Central memory CD8-positive, alpha-beta T cell (primary cell): ENCODE data around the gene LRRC14B.

Experiments used
- ATAC-seq: fragments of 150-1000 bp; cut with Tn5 transposase; replicated peaks from 2 replicates; pipeline ENCODE4 v1.10.0; 2022; ENCODE audit warnings: mild to moderate bottlenecking, moderate FRiP score, moderate number of reproducible peaks; ENCODE audit not compliant: poor library complexity, severe bottlenecking; ENCODE audit errors: extremely low read depth
- DNase-seq, 2 donors: peaks; one replicate each; pipeline ENCODE4 v3.0.0; 2021; ENCODE audit warnings: low spot score in 2 of 2
- H3K27ac Mint-ChIP-seq: one replicate; pipeline ENCODE4 v1.8.0; 2022; ENCODE audit warnings: low read depth, mild to moderate bottlenecking, moderate library complexity, mixed read lengths
- H3K27me3 Mint-ChIP-seq: one replicate; pipeline ENCODE4 v1.8.0; 2022; ENCODE audit warnings: mixed read lengths
- H3K36me3 Mint-ChIP-seq: one replicate; pipeline ENCODE4 v1.8.0; 2022; ENCODE audit warnings: mild to moderate bottlenecking, moderate library complexity, mixed read lengths; ENCODE audit not compliant: insufficient read depth
- H3K4me1 Mint-ChIP-seq: one replicate; pipeline ENCODE4 v1.8.0; 2022; ENCODE audit warnings: mixed read lengths
- H3K4me3 Mint-ChIP-seq: one replicate; pipeline ENCODE4 v1.8.0; 2022; ENCODE audit warnings: mild to moderate bottlenecking, moderate library complexity, mixed read lengths
- H3K9me3 Mint-ChIP-seq: one replicate; pipeline ENCODE4 v1.8.0; 2022; ENCODE audit warnings: mixed read lengths

The LRRC14B gene

GRCh38 chr5:171801-172331 lies 19.4 kb upstream of the LRRC14B start:
- no peak for ATAC-seq
- H3K27me3 Mint-ChIP-seq, result peaks cover 33% of the 10 kb centered on the region
- no peak overlapping the region for H3K27ac Mint-ChIP-seq
- H3K36me3 Mint-ChIP-seq, result no peaks in the 10 kb centered on the region
- no peaks in the 10 kb centered on the region for H3K9me3 Mint-ChIP-seq
- H3K4me3 Mint-ChIP-seq, result no peak overlapping the region
- H3K4me1 Mint-ChIP-seq, result no peaks in the 10 kb centered on the region
- DNase-seq, result no peak

- Mint-ChIP-seq H3K9me3 (no peaks in the 10 kb centered on the region), H3K27ac (no peak overlapping the region), H3K4me1 (no peaks in the 10 kb centered on the region), H3K27me3 (peaks cover 33% of the 10 kb centered on the region), H3K36me3 (no peaks in the 10 kb centered on the region), H3K4me3 (no peak overlapping the region)
- no peak for DNase-seq
- ATAC-seq, result no peak
These were observed 18.9 kb upstream of the LRRC14B start for GRCh38 chr5:172421-172820.

GRCh38 chr5:172841-173251 lies 18.4 kb upstream of the LRRC14B start:
- no peaks in the 10 kb centered on the region for H3K4me1 Mint-ChIP-seq
- H3K27me3 Mint-ChIP-seq, result peaks cover 33% of the 10 kb centered on the region
- no peak overlapping the region for H3K27ac Mint-ChIP-seq
- DNase-seq (no peak), ATAC-seq (no peak)
- H3K9me3 Mint-ChIP-seq, result no peaks in the 10 kb centered on the region
- no peak overlapping the region for H3K4me3 Mint-ChIP-seq
- no peaks in the 10 kb centered on the region for H3K36me3 Mint-ChIP-seq

- Mint-ChIP-seq H3K4me1 (no peaks in the 10 kb centered on the region), H3K27me3 (peaks cover 40% of the 10 kb centered on the region), H3K27ac (no peak overlapping the region), H3K4me3 (no peak overlapping the region), H3K9me3 (no peaks in the 10 kb centered on the region), H3K36me3 (no peaks in the 10 kb centered on the region)
- ATAC-seq (no peak), DNase-seq (no peak)
These were observed 17.7 kb upstream of the LRRC14B start for GRCh38 chr5:173392-174290.

GRCh38 chr5:174291-174600 lies 17.0 kb upstream of the LRRC14B start:
- Mint-ChIP-seq H3K9me3 (no peaks in the 10 kb centered on the region), H3K36me3 (no peaks in the 10 kb centered on the region), H3K27me3 (peaks cover 45% of the 10 kb centered on the region), H3K27ac (no peak overlapping the region), H3K4me3 (no peak overlapping the region), H3K4me1 (no peaks in the 10 kb centered on the region)
- DNase-seq, result no peak
- ATAC-seq, result no peak

GRCh38 chr5:174876-175465 lies 16.3 kb upstream of the LRRC14B start:
- H3K4me1 Mint-ChIP-seq, result no peaks in the 10 kb centered on the region

GRCh38 chr5:176296-176823 lies 14.9 kb upstream of the LRRC14B start:
- Mint-ChIP-seq H3K27me3 (peaks cover 66% of the 10 kb centered on the region), H3K4me1 (no peaks in the 10 kb centered on the region), H3K9me3 (no peaks in the 10 kb centered on the region), H3K36me3 (no peaks in the 10 kb centered on the region), H3K4me3 (no peak overlapping the region), H3K27ac (no peak overlapping the region)
- DNase-seq (no peak), ATAC-seq (no peak)

More at GRCh38 chr5:174876-175465, 16.3 kb upstream of the LRRC14B start:
- no peak overlapping the region for H3K27ac Mint-ChIP-seq
- H3K36me3 Mint-ChIP-seq, result no peaks in the 10 kb centered on the region
- DNase-seq (no peak), ATAC-seq (no peak)
- H3K4me3 Mint-ChIP-seq, result no peak overlapping the region
- no peaks in the 10 kb centered on the region for H3K9me3 Mint-ChIP-seq
- peaks cover 52% of the 10 kb centered on the region for H3K27me3 Mint-ChIP-seq

- Mint-ChIP-seq H3K9me3 (no peaks in the 10 kb centered on the region), H3K27me3 (peaks cover 70% of the 10 kb centered on the region)
These were observed 13.2 kb upstream of the LRRC14B start for GRCh38 chr5:178110-178509.

GRCh38 chr5:179401-179800 lies 11.9 kb upstream of the LRRC14B start:
- Mint-ChIP-seq H3K27me3 (peaks cover 57% of the 10 kb centered on the region), H3K9me3 (no peaks in the 10 kb centered on the region), H3K4me3 (no peak overlapping the region), H3K36me3 (no peaks in the 10 kb centered on the region), H3K4me1 (no peaks in the 10 kb centered on the region), H3K27ac (no peak overlapping the region)
- ATAC-seq, result no peak
- no peak for DNase-seq

More at GRCh38 chr5:178110-178509, 13.2 kb upstream of the LRRC14B start:
- DNase-seq (no peak), ATAC-seq (no peak)
- Mint-ChIP-seq H3K4me3 (no peak overlapping the region), H3K4me1 (no peaks in the 10 kb centered on the region), H3K36me3 (no peaks in the 10 kb centered on the region), H3K27ac (no peak overlapping the region)

GRCh38 chr5:180286-180918 lies 10.9 kb upstream of the LRRC14B start:
- ATAC-seq (no peak), DNase-seq (no peak)
- H3K9me3 Mint-ChIP-seq, result no peaks in the 10 kb centered on the region
- H3K36me3 Mint-ChIP-seq, result no peaks in the 10 kb centered on the region
- no peak overlapping the region for H3K27ac Mint-ChIP-seq
- no peak overlapping the region for H3K4me3 Mint-ChIP-seq
- peaks cover 48% of the 10 kb centered on the region for H3K27me3 Mint-ChIP-seq
- no peaks in the 10 kb centered on the region for H3K4me1 Mint-ChIP-seq

GRCh38 chr5:181160-181559 lies 10.1 kb upstream of the LRRC14B start:
- H3K27me3 Mint-ChIP-seq, result peaks cover 48% of the 10 kb centered on the region
- no peaks in the 10 kb centered on the region for H3K9me3 Mint-ChIP-seq
- ATAC-seq (no peak), DNase-seq (no peak)
- no peaks in the 10 kb centered on the region for H3K36me3 Mint-ChIP-seq
- no peak overlapping the region for H3K4me3 Mint-ChIP-seq
- no peaks in the 10 kb centered on the region for H3K4me1 Mint-ChIP-seq
- H3K27ac Mint-ChIP-seq, result peak overlapping the region; percentile 8

- DNase-seq (no peak), ATAC-seq (no peak)
- Mint-ChIP-seq H3K4me3 (no peak overlapping the region), H3K4me1 (no peaks in the 10 kb centered on the region), H3K27ac (no peak overlapping the region), H3K27me3 (peaks cover 48% of the 10 kb centered on the region), H3K9me3 (no peaks in the 10 kb centered on the region), H3K36me3 (no peaks in the 10 kb centered on the region)
These were observed 9.7 kb upstream of the LRRC14B start for GRCh38 chr5:181566-181965.
